Measurements from ENCODE around the gene RNF2. TPM values are rescaled to one million over a fixed set of nuclear protein-coding genes. Genes with fewer than 3 reads are reported as not detected.

RNF2 gene
- total RNA-seq, 1 experiment from 2014 or later: 26.2 TPM

GRCh38 chr1:185041742-185042141, 3.6 kb upstream of the RNF2 start:
- peaks cover 33% of the 10 kb centered on the region; the same call in 1 of the 2 replicates for H3F3A ChIP-seq (ENCODE audit: insufficient read depth, low read depth)
- no peaks in the 10 kb centered on the region for H3K36me3 ChIP-seq (ENCODE audit: low read depth)
- ChIA-PET POLR2A (ENCODE audit: unreplicated experiment) (no interaction called here), CTCF (no interaction called here)
- intact Hi-C loops (cut with micrococcal nuclease; ENCODE audit: unreplicated experiment): no loop called here
- no peaks in the 10 kb centered on the region for H3K27me3 ChIP-seq (ENCODE audit: insufficient read depth, low read depth)
- H3K79me2 ChIP-seq (ENCODE audit: low read depth): peaks cover 7% of the 10 kb centered on the region
- BruUV-seq (replicated peaks): no TSS peak
- DNase-seq: no peak
- no peak overlapping the region for H3K27ac ChIP-seq
- no peak for TF ChIP-seq CTCF (conservative IDR thresholded peaks at IDR 0.05)
- no peak for TF ChIP-seq EZH2 (IDR thresholded peaks at IDR 0.05; ENCODE audit: low read depth)
- H3K4me3 ChIP-seq: no peak overlapping the region
- no peak overlapping the region for H2AFZ ChIP-seq
- no peaks in the 10 kb centered on the region for H3K9me3 ChIP-seq (ENCODE audit: insufficient read depth, low read depth)
- no peaks in the 10 kb centered on the region for H3K9me2 ChIP-seq (ENCODE audit: insufficient read depth)
- H3K4me2 ChIP-seq: no peak overlapping the region
- no peaks in the 10 kb centered on the region for H3K4me1 ChIP-seq (replicated peaks; ENCODE audit: insufficient read depth)
- H4K20me1 ChIP-seq (ENCODE audit: insufficient read depth): peaks cover 3% of the 10 kb centered on the region

- peaks cover 13% of the 10 kb centered on the region for H4K20me1 ChIP-seq (ENCODE audit: insufficient read depth)
- no peaks in the 10 kb centered on the region for H3K36me3 ChIP-seq (ENCODE audit: low read depth)
- intact Hi-C loops (cut with micrococcal nuclease; ENCODE audit: unreplicated experiment): no loop called here
- BruUV-seq (replicated peaks): no TSS peak
- H3F3A ChIP-seq (ENCODE audit: insufficient read depth, low read depth): peaks cover 33% of the 10 kb centered on the region; the same call in 1 of the 2 replicates
- H3K4me2 ChIP-seq: no peak overlapping the region
- no peak overlapping the region for H3K27ac ChIP-seq
- ChIA-PET CTCF (no interaction called here), POLR2A (ENCODE audit: unreplicated experiment) (no interaction called here)
- no peaks in the 10 kb centered on the region for H3K27me3 ChIP-seq (ENCODE audit: insufficient read depth, low read depth)
- H3K9me3 ChIP-seq (ENCODE audit: insufficient read depth, low read depth): no peaks in the 10 kb centered on the region
- TF ChIP-seq EZH2 (IDR thresholded peaks at IDR 0.05; ENCODE audit: low read depth): no peak
- no peak for DNase-seq
- no peak overlapping the region for H3K4me3 ChIP-seq
- no peak overlapping the region for H2AFZ ChIP-seq
- H3K79me2 ChIP-seq (ENCODE audit: low read depth): peaks cover 17% of the 10 kb centered on the region
- H3K9me2 ChIP-seq (ENCODE audit: insufficient read depth): no peaks in the 10 kb centered on the region
- peaks cover 9% of the 10 kb centered on the region for H3K4me1 ChIP-seq (replicated peaks; ENCODE audit: insufficient read depth)
Measured at GRCh38 chr1:185042737-185043136, 2.6 kb upstream of the RNF2 start.

GRCh38 chr1:185044387-185044786, 971 bp upstream of the RNF2 start:
- H3K4me2 ChIP-seq: peak overlapping the region; percentile 94; the same call in 1 of the 2 replicates
- TF ChIP-seq CTCF (conservative IDR thresholded peaks at IDR 0.05) (no peak), EZH2 (IDR thresholded peaks at IDR 0.05; ENCODE audit: low read depth) (no peak)

More at GRCh38 chr1:185044387-185044786, 971 bp upstream of the RNF2 start:
- no TSS peak for BruUV-seq (replicated peaks)
- no peaks in the 10 kb centered on the region for H3K9me3 ChIP-seq (ENCODE audit: insufficient read depth, low read depth)
- no peaks in the 10 kb centered on the region for H3K36me3 ChIP-seq (ENCODE audit: low read depth)
- H3K4me1 ChIP-seq (replicated peaks; ENCODE audit: insufficient read depth): peaks cover 18% of the 10 kb centered on the region
- no peaks in the 10 kb centered on the region for H3K27me3 ChIP-seq (ENCODE audit: insufficient read depth, low read depth)
- intact Hi-C loops (cut with micrococcal nuclease; ENCODE audit: unreplicated experiment): no loop called here
- ChIA-PET CTCF (interaction anchor here (0.8 kb wide), 1 partner anchor 27 kb away, joined by 3 read pairs; no protein-coding TSS in a partner anchor), POLR2A (ENCODE audit: unreplicated experiment) (interaction anchor here (0.6 kb wide), 2 partner anchors 33 to 1784 kb away, joined by 3 read pairs; no protein-coding TSS in a partner anchor)
- H4K20me1 ChIP-seq (ENCODE audit: insufficient read depth): peaks cover 28% of the 10 kb centered on the region
- DNase-seq: no peak
- H3K9me2 ChIP-seq (ENCODE audit: insufficient read depth): no peaks in the 10 kb centered on the region
- H3K79me2 ChIP-seq (ENCODE audit: low read depth): peaks cover 34% of the 10 kb centered on the region
- peak overlapping the region; percentile 11; the same call in 1 of the 2 replicates for H3K27ac ChIP-seq
- peaks cover 33% of the 10 kb centered on the region; the same call in 1 of the 2 replicates for H3F3A ChIP-seq (ENCODE audit: insufficient read depth, low read depth)
- no peak overlapping the region; the same call in 1 of the 2 replicates for H3K4me3 ChIP-seq
- no peak overlapping the region; the same call in 1 of the 2 replicates for H2AFZ ChIP-seq
